ENCODE measurements around the gene MAP1B.

The MAP1B gene

GRCh38 chr5:72130351-72130761, 23.1 kb downstream of the MAP1B start:
- Histone ChIP-seq H3K9me3 (ENCODE audit: control insufficient read depth, insufficient read depth, low read length) (no peaks in the 10 kb centered on the region), H3K36me3 (ENCODE audit: control insufficient read depth, insufficient read depth, low read length) (no peaks in the 10 kb centered on the region), H3K4me3 (ENCODE audit: low read length) (no peak overlapping the region), H3K27ac (ENCODE audit: low read length) (no peak overlapping the region), H3K27me3 (ENCODE audit: control insufficient read depth, insufficient read depth, low read length) (no peaks in the 10 kb centered on the region), H3K4me1 (ENCODE audit: control insufficient read depth, insufficient read depth, low read length) (no peaks in the 10 kb centered on the region)
- WGBS (ENCODE audit: insufficient coverage, insufficient read length) = no CpG with 5 or more reads among the region's 2 CpGs
- no peak for DNase-seq (ENCODE audit: low read depth, low spot score)

DNA sequence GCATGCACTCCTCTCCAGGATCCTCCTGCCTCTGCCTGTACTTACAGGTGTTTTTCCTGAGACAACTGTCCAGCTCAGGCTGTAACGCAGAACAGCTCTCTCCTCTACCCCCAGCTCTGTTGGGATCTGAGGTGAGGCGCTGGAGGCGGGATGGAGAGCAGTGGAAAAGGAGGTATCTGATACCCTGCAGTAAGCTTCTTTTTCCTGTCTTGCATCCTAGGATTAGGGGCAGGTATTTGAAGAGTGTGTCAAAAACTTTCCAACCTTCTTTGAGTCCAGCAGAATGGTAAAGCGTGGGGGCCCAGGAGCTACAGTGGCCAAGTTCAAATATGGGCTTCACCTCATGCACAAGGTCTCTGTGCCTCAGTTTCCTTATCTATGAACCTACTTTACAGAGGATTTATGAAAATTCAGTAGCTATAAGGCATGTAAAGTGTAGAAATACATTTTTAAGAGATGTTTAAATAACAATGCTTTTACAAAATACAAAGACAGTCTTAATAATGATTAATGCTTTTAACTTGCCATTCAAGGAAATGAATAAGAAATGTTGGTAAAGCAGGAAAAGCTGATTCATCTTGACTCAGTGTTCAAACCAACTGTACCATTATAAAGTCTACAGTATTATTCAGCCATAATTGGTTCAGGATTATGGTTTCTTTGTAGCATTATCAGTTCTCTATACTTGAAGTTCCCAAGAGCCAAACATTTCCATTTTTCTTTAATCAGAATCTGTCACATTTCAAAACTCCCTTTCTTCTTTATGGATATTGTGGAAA, 26.1 kb downstream of the MAP1B start:
- H3K36me3 ChIP-seq (ENCODE audit: control insufficient read depth, insufficient read depth, low read length) = no peaks in the 10 kb centered on the region
- H3K4me3 ChIP-seq (ENCODE audit: low read length) = no peak overlapping the region
- no CpG with 5 or more reads among the region's 4 CpGs for WGBS (ENCODE audit: insufficient coverage, insufficient read length)
- H3K4me1 ChIP-seq (ENCODE audit: control insufficient read depth, insufficient read depth, low read length) = peaks cover 3% of the 10 kb centered on the region; the same call in 1 of the 2 replicates
- no peaks in the 10 kb centered on the region for H3K27me3 ChIP-seq (ENCODE audit: control insufficient read depth, insufficient read depth, low read length)
- no peak overlapping the region for H3K27ac ChIP-seq (ENCODE audit: low read length)
- no peak for DNase-seq (ENCODE audit: low read depth, low spot score)
- no peaks in the 10 kb centered on the region for H3K9me3 ChIP-seq (ENCODE audit: control insufficient read depth, insufficient read depth, low read length)

DNA sequence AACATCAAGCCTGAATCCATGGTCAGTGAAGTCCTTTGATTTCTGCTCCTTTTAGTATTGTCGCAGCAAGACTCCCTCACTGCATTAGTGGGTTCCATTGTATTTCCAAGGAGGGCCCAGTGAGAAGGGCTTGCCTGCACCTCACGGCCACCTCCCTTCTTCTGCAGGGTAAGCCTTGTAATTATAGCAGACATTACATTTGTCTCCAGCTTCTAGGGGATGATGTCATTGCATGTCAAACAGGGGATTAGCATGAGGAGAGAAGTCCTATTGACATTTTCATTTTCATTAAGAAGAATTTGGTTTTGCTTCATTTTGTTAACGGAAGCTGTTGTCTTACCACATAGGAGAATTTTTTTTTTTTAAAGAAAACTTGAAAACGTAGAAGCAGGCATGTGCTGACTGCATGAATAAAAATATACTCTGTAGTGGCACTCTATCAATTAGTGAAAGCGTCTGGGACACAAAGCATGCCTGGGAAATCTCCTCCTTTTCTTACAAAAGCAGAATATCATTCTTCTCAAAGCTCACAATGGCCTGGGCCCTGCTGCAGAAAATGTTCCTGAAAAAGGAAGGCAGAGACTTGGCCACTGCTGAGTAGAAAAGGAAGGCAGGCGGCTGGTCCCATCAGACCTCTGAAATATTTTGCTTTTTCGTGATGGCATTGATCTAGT, 27.1 kb downstream of the MAP1B start:
- WGBS (ENCODE audit: insufficient coverage, insufficient read length) = no CpG with 5 or more reads among the region's 7 CpGs
- no peaks in the 10 kb centered on the region for H3K9me3 ChIP-seq (ENCODE audit: control insufficient read depth, insufficient read depth, low read length)
- no peak overlapping the region for H3K4me3 ChIP-seq (ENCODE audit: low read length)
- no peaks in the 10 kb centered on the region for H3K36me3 ChIP-seq (ENCODE audit: control insufficient read depth, insufficient read depth, low read length)
- no peak overlapping the region for H3K27ac ChIP-seq (ENCODE audit: low read length)
- H3K4me1 ChIP-seq (ENCODE audit: control insufficient read depth, insufficient read depth, low read length) = peaks cover 3% of the 10 kb centered on the region; the same call in 1 of the 2 replicates
- DNase-seq (ENCODE audit: low read depth, low spot score) = no peak
- no peaks in the 10 kb centered on the region for H3K27me3 ChIP-seq (ENCODE audit: control insufficient read depth, insufficient read depth, low read length)

DNA sequence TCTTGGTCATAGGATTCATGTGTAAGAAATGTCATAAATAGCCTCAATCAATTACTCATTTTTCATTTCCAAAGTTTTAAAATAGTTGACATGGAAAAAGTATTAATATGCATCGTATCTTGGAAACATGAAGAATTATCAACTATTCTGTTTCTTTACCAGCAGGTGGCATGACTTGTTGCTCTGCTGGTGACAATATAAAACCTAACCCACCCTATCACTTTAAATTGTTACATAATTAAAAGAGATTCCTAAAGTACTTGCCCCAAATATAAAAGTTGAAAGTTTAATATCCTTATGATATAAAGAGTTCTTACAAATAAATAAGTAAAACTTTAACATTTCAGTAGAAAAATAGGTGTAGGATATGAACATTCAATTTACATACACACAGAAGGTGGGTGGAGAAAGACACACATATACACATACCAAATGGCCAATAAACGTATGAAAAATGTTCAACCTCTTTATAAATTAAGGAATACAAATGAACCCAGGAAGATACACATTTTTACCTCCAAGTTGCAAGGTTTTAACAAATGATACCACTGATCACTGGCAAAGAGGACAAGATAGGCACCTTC, 30.6 kb downstream of the MAP1B start:
- H3K27ac ChIP-seq (ENCODE audit: low read length) = no peak overlapping the region
- H3K36me3 ChIP-seq (ENCODE audit: control insufficient read depth, insufficient read depth, low read length) = no peaks in the 10 kb centered on the region
- H3K4me1 ChIP-seq (ENCODE audit: control insufficient read depth, insufficient read depth, low read length) = peaks cover 3% of the 10 kb centered on the region; the same call in 1 of the 2 replicates
- DNase-seq (ENCODE audit: low read depth, low spot score) = no peak
- no peak overlapping the region for H3K4me3 ChIP-seq (ENCODE audit: low read length)
- no peaks in the 10 kb centered on the region for H3K27me3 ChIP-seq (ENCODE audit: control insufficient read depth, insufficient read depth, low read length)
- WGBS (ENCODE audit: insufficient coverage, insufficient read length) = no CpG with 5 or more reads among the region's 2 CpGs
- H3K9me3 ChIP-seq (ENCODE audit: control insufficient read depth, insufficient read depth, low read length) = no peaks in the 10 kb centered on the region

- no peak for DNase-seq (ENCODE audit: low read depth, low spot score)
- Histone ChIP-seq H3K4me3 (ENCODE audit: low read length) (no peak overlapping the region), H3K4me1 (ENCODE audit: control insufficient read depth, insufficient read depth, low read length) (peaks cover 3% of the 10 kb centered on the region; the same call in 1 of the 2 replicates)
Observed at GRCh38 chr5:72138943-72139521, 31.8 kb downstream of the MAP1B start.

DNA sequence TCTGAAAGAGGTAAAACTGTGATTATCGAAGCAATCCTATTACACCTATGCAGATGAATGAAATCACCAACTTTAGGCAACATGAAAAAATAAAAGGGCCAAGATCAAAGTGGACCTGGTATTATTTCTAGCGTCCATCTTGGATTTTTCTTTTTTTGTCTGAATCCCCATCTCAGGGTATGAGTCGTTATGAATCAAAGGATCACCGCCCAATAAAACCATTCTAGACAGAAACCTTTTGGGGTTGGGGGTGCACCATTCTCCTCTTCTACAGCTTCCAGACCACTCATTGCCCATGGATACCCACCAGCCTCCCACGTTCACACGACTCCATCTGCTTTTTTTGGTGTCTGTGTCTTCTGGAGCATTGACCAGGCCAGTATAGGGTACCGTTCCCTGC, 33.4 kb downstream of the MAP1B start:
- Histone ChIP-seq H3K27ac (ENCODE audit: low read length) (no peak overlapping the region), H3K4me1 (ENCODE audit: control insufficient read depth, insufficient read depth, low read length) (peaks cover 3% of the 10 kb centered on the region; the same call in 1 of the 2 replicates), H3K36me3 (ENCODE audit: control insufficient read depth, insufficient read depth, low read length) (no peaks in the 10 kb centered on the region), H3K4me3 (ENCODE audit: low read length) (no peak overlapping the region), H3K27me3 (ENCODE audit: control insufficient read depth, insufficient read depth, low read length) (no peaks in the 10 kb centered on the region), H3K9me3 (ENCODE audit: control insufficient read depth, insufficient read depth, low read length) (no peaks in the 10 kb centered on the region)
- no peak for DNase-seq (ENCODE audit: low read depth, low spot score)
- WGBS (ENCODE audit: insufficient coverage, insufficient read length) = no CpG with 5 or more reads among the region's 7 CpGs

More at GRCh38 chr5:72138943-72139521, 31.8 kb downstream of the MAP1B start:
- no CpG with 5 or more reads among the region's 8 CpGs for WGBS (ENCODE audit: insufficient coverage, insufficient read length)
- H3K27me3 ChIP-seq (ENCODE audit: control insufficient read depth, insufficient read depth, low read length) = no peaks in the 10 kb centered on the region
- H3K27ac ChIP-seq (ENCODE audit: low read length) = no peak overlapping the region
- H3K9me3 ChIP-seq (ENCODE audit: control insufficient read depth, insufficient read depth, low read length) = no peaks in the 10 kb centered on the region
- no peaks in the 10 kb centered on the region for H3K36me3 ChIP-seq (ENCODE audit: control insufficient read depth, insufficient read depth, low read length)

GRCh38 chr5:72141440-72142355, 34.4 kb downstream of the MAP1B start:
- Histone ChIP-seq H3K4me3 (ENCODE audit: low read length) (no peak overlapping the region), H3K27me3 (ENCODE audit: control insufficient read depth, insufficient read depth, low read length) (no peaks in the 10 kb centered on the region), H3K27ac (ENCODE audit: low read length) (no peak overlapping the region), H3K4me1 (ENCODE audit: control insufficient read depth, insufficient read depth, low read length) (no peaks in the 10 kb centered on the region), H3K36me3 (ENCODE audit: control insufficient read depth, insufficient read depth, low read length) (no peaks in the 10 kb centered on the region), H3K9me3 (ENCODE audit: control insufficient read depth, insufficient read depth, low read length) (no peaks in the 10 kb centered on the region)
- DNase-seq (ENCODE audit: low read depth, low spot score) = no peak
- no CpG with 5 or more reads among the region's 8 CpGs for WGBS (ENCODE audit: insufficient coverage, insufficient read length)

DNA sequence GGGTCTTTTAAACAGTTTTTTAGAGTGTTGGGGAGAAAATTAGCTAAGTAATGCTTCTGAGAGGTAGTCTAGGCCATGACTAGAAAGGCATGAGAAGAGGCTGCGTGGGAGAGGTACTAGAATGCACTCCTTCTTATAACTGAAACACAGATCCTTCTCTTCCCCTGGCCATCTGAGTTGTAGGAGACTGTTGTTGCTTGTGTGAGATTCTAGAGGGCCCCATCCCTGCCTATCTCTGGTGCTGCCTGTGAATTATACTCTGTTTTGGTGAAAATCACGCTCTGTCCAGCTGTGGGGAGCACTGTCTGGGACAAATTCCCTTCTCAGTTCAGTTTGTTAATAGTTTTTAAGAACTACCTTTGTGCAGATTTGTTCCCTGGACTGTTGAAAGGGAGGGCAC, 37.5 kb downstream of the MAP1B start:
- Histone ChIP-seq H3K4me3 (ENCODE audit: low read length) (no peak overlapping the region), H3K27ac (ENCODE audit: low read length) (no peak overlapping the region), H3K27me3 (ENCODE audit: control insufficient read depth, insufficient read depth, low read length) (no peaks in the 10 kb centered on the region), H3K4me1 (ENCODE audit: control insufficient read depth, insufficient read depth, low read length) (no peaks in the 10 kb centered on the region), H3K36me3 (ENCODE audit: control insufficient read depth, insufficient read depth, low read length) (no peaks in the 10 kb centered on the region), H3K9me3 (ENCODE audit: control insufficient read depth, insufficient read depth, low read length) (no peaks in the 10 kb centered on the region)
- DNase-seq (ENCODE audit: low read depth, low spot score) = no peak
- WGBS (ENCODE audit: insufficient coverage, insufficient read length) = no CpG with 5 or more reads among the region's 2 CpGs

GRCh38 chr5:72145348-72145747, 38.1 kb downstream of the MAP1B start:
- H3K9me3 ChIP-seq (ENCODE audit: control insufficient read depth, insufficient read depth, low read length) = no peaks in the 10 kb centered on the region
- no peak for DNase-seq (ENCODE audit: low read depth, low spot score)
- no peaks in the 10 kb centered on the region for H3K36me3 ChIP-seq (ENCODE audit: control insufficient read depth, insufficient read depth, low read length)
- H3K27me3 ChIP-seq (ENCODE audit: control insufficient read depth, insufficient read depth, low read length) = no peaks in the 10 kb centered on the region
- no peak overlapping the region for H3K4me3 ChIP-seq (ENCODE audit: low read length)
- WGBS (ENCODE audit: insufficient coverage, insufficient read length) = no CpG with 5 or more reads among the region's 1 CpG
- no peaks in the 10 kb centered on the region for H3K4me1 ChIP-seq (ENCODE audit: control insufficient read depth, insufficient read depth, low read length)
- H3K27ac ChIP-seq (ENCODE audit: low read length) = no peak overlapping the region

All from iPS DF 6.9 (cell line).